ENCODE data around the gene FLNB. TPM values are rescaled to one million over a fixed set of nuclear protein-coding genes. Genes with fewer than 3 reads are reported as not detected.

The FLNB gene
- polyA plus RNA-seq, 1 donor from 2014 or later = 10.3 TPM

- Histone ChIP-seq H3K4me3 (ENCODE audit: low read length) (no peak overlapping the region), H3K9me2 (ENCODE audit: insufficient read depth, low read length) (no peaks in the 10 kb centered on the region)
Measured at GRCh38 chr3:58190291-58190690, 182.1 kb downstream of the FLNB start.

GRCh38 chr3:58190882-58191281 lies 182.7 kb downstream of the FLNB start:
- H3K4me2 ChIP-seq (ENCODE audit: low read length) = no peak overlapping the region
- H3K27ac ChIP-seq (ENCODE audit: low read length) = no peak overlapping the region
- H3K79me2 ChIP-seq (replicated peaks; ENCODE audit: insufficient read depth, low read length) = no peaks in the 10 kb centered on the region
- no peaks in the 10 kb centered on the region for H3F3A ChIP-seq (ENCODE audit: insufficient read depth, low read length, poor library complexity, severe bottlenecking)
- H3K27me3 ChIP-seq (ENCODE audit: insufficient read depth, low read depth, low read length) = no peaks in the 10 kb centered on the region
- no peaks in the 10 kb centered on the region for H4K20me1 ChIP-seq (ENCODE audit: insufficient read depth)
- no peaks in the 10 kb centered on the region for H3K9me3 ChIP-seq (ENCODE audit: low read length)
- no peak overlapping the region for H2AFZ ChIP-seq (ENCODE audit: low read depth, low read length)
- H3K4me3 ChIP-seq (ENCODE audit: low read length) = no peak overlapping the region
- H3K9ac ChIP-seq (ENCODE audit: low read length) = no peak overlapping the region
- no peaks in the 10 kb centered on the region for H3K9me2 ChIP-seq (ENCODE audit: insufficient read depth, low read length)
- H3K36me3 ChIP-seq (ENCODE audit: insufficient read depth, low read length) = no peaks in the 10 kb centered on the region
- TF ChIP-seq EZH2 (IDR thresholded peaks at IDR 0.05; ENCODE audit: borderline replicate concordance, insufficient read depth, low read length, poor library complexity, severe bottlenecking) (no peak), CTCF (IDR thresholded peaks at IDR 0.05; ENCODE audit: poor library complexity, severe bottlenecking) (no peak), EP300 (conservative IDR thresholded peaks at IDR 0.05; ENCODE audit: poor library complexity, severe bottlenecking) (no peak), POLR2AphosphoS5 (IDR thresholded peaks at IDR 0.05) (no peak), REST (IDR thresholded peaks at IDR 0.05; ENCODE audit: borderline replicate concordance) (no peak), SMC3 (conservative IDR thresholded peaks at IDR 0.05; ENCODE audit: poor library complexity) (no peak)

More at GRCh38 chr3:58190291-58190690, 182.1 kb downstream of the FLNB start:
- no peak overlapping the region for H3K9ac ChIP-seq (ENCODE audit: low read length)
- no peak overlapping the region for H3K4me2 ChIP-seq (ENCODE audit: low read length)
- no peaks in the 10 kb centered on the region for H3K36me3 ChIP-seq (ENCODE audit: insufficient read depth, low read length)
- no peak overlapping the region for H2AFZ ChIP-seq (ENCODE audit: low read depth, low read length)
- no peaks in the 10 kb centered on the region for H3K79me2 ChIP-seq (replicated peaks; ENCODE audit: insufficient read depth, low read length)
- H3K9me3 ChIP-seq (ENCODE audit: low read length) = no peaks in the 10 kb centered on the region
- no peaks in the 10 kb centered on the region for H3K27me3 ChIP-seq (ENCODE audit: insufficient read depth, low read depth, low read length)
- H3F3A ChIP-seq (ENCODE audit: insufficient read depth, low read length, poor library complexity, severe bottlenecking) = no peaks in the 10 kb centered on the region
- TF ChIP-seq SMC3 (conservative IDR thresholded peaks at IDR 0.05; ENCODE audit: poor library complexity) = no peak
- TF ChIP-seq CTCF (IDR thresholded peaks at IDR 0.05; ENCODE audit: poor library complexity, severe bottlenecking) = no peak
- no peak for TF ChIP-seq TAF1 (IDR thresholded peaks at IDR 0.05; ENCODE audit: low read depth)
- no peak for TF ChIP-seq MXI1 (conservative IDR thresholded peaks at IDR 0.05; ENCODE audit: poor library complexity, severe bottlenecking)
- TF ChIP-seq REST (IDR thresholded peaks at IDR 0.05; ENCODE audit: borderline replicate concordance) = no peak
- TF ChIP-seq RAD21 (conservative IDR thresholded peaks at IDR 0.05) = no peak
- no peak for TF ChIP-seq POLR2AphosphoS5 (IDR thresholded peaks at IDR 0.05)
- TF ChIP-seq EP300 (conservative IDR thresholded peaks at IDR 0.05; ENCODE audit: poor library complexity, severe bottlenecking) = no peak
- no peak for TF ChIP-seq EZH2 (IDR thresholded peaks at IDR 0.05; ENCODE audit: borderline replicate concordance, insufficient read depth, low read length, poor library complexity, severe bottlenecking)
- no peaks in the 10 kb centered on the region for H4K20me1 ChIP-seq (ENCODE audit: insufficient read depth)
- no peak overlapping the region for H3K27ac ChIP-seq (ENCODE audit: low read length)
